ENCODE data around the gene MORN4.

The MORN4 gene

DNA sequence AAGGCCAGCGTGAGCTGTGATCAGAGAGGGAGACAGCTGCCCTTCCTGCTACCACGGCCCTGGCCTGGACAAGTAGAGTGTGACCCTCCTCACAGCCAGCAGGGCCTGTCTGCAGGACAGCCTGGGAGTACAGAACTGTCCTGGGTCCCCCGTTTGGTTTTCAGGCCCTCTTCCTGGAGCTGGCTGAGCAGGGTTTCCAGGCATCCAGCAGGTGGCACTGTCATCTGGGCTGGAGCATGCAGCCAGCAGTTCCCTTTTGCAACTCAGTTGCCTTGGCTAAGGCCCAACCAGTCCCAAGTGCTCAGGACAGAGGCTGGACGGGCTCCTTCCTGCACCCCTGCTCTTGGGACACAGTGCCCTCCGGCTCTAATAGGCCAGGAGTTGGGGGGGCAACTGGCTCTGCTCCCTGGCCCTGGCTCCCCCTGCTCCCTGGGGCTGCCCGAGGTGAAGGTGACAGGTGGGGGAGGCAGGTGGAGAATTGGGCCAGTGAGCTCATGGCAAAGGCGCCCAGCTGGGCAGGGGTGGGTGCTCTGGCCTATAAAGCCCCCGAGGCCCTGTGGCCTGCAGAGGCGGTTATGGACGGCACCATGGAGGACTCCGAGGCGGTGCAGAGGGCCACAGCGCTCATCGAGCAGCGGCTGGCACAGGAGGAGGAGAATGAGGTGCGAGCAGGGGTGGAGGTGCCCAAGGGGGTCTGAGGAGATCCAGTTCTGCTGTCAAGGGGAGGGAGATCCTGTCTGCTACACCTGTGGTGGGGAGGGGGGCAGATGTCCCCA lies 60.9 kb downstream of the MORN4 start, which contains the start of gene ANKRD2:
Gene ANKRD2, plus strand, starts transcription at position 566 of the 776 bp plus-strand sequence. Its CDS starts 10 bp downstream, at position 576.
- peak; percentile 60 to 74 for DNase-seq

DNA sequence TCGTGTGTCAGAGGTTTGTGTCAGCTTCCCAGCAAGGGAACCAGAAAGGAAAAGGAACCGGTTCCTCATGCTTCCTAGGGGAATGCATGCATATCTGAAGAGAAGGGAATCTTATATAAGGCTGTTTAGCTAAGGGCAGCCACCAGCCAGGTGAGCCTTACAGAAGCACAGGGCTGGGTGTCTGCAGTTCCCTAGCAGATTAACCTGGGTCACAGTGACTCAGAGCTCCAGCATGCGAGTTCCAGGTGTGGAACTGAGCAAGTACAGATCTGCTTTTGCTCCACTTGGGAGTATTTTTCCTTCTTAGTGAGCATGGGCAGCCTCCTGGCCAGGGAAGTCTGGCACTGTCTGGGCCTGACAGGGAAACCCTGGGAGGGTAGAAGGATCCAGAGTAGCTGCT lies 61.7 kb downstream of the MORN4 start:
- no peak for DNase-seq

DNA sequence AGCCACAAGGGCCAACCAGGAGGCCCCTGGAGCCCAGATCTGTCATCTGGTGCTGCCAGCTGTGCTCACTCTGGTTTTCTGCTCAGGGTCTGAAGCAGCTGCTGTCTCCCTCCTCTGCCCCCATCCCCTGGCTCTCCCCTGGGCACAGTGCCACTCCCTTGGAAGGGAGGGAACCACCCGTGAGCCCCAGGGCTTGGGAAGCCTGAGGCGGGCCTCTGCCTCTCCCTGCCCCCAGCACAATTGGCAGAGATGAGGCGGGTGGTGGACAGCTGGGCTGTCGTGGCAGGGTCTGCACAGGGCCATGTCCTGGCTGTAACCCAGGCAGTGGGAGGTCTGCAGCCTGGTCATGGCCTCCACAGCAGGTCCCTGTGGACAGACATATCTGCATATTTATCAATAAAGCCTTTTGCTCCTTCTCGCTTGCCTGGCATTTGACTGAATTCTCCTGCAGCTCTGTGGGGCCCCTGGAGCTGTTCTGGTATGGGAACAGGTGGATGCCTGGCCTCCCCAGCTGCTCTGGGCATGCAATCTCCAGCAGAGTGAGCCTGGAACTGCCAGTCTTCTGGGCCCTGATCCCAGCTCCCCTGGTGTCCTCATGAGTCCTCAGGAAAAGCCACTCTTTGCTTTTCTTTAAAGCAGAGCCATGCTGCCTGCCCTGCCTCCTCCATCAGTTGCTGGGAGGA lies 62.4 kb downstream of the MORN4 start:
- no peak for DNase-seq

DNA sequence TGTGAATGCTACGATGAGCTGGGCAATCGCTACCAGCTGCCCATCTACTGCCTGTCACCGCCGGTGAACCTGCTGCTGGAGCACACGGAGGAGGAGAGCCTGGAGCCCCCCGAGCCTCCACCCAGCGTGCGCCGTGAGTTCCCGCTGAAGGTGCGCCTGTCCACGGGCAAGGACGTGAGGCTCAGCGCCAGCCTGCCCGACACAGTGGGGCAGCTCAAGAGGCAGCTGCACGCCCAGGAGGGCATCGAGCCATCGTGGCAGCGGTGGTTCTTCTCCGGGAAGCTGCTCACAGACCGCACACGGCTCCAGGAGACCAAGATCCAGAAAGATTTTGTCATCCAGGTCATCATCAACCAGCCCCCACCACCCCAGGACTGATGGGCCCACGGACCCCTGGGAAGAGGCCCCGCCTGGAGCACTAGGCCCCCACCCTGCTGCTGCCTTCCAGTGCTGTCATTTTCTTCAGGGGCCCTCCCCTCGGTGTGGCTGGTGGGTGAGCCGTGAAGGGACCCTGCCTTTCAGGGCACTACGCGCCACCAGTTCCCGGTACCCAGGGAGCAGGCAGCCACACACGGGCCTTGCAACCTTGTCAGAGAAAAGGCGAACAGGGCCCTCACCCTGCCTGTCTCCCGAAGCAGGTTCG lies 63.0 kb downstream of the MORN4 start:
- DNase-seq = no peak

DNA sequence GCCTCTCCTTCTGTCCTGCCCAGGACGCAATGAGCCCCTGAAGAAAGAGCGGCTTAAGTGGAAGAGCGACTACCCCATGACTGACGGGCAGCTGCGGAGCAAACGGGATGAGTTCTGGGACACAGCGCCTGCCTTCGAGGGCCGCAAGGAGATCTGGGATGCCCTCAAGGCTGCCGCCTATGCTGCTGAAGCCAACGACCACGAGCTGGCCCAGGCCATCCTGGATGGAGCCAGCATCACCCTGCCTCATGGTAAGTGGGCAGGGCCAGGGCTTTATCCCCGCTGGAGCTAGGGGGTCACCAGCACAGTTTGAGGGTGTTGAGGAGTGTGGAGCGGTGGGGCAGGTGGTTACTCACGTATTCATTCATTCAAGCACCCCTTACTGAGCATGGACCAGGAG lies 65.4 kb downstream of the MORN4 start:
- DNase-seq = no peak

DNA sequence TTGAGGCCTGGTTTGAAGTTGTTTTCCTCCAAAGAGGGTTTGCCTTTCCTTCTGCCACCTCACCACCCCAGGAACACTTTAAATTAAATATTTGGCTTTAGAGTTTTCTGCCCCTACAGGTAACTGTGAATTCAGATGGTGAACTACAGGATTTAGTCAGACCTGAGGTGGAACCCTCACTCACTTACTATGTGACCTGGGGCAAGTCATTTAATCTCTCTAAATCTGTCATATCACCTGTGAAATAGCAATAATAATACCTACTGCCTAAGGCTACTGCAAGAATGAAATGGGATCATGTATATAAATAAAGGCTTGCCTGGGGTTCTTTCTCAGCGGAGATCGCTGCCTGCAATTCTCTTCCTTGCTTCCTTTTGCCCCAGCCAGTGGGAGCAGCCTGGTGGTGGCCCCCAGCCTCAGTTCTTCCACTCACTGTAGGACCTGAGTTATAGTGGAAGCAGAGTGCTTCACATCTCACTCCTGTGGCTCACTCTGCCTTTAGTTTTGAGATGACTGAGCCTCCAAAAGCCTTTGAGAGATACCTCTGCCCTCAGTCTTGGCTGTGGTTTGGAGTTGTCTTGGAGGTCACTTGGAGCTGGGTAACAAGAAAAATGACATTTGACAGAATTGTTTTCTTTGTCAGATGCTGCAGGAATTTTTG lies 66.8 kb downstream of the MORN4 start:
- peak; percentile 28 to 33 for DNase-seq

DNA sequence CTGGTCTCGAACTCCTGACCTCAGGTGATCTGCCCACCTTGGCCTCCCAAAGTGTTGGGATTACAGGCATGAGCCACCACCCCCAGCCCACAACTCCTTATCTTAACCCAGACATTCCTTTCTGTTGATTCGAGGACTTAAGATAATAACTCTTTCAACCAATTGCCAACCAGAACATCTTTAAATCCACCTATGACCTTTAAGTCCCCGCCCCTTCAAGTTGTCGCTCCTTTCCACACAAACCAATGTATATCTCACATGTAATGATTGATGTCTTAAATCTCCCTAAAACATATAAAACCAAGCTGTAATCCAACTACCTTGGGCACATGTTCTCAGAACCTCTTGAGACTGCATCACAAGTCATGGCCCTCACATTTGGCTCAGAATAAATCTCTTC lies 68.5 kb downstream of the MORN4 start:
- DNase-seq = no peak

Measured in activated T-cell treated with anti-CD3 and anti-CD28 coated beads, Interleukin-2, amount 50 U/mL, for 48 hours (primary cell).